Karpas-422 (cell line): Measurements from ENCODE around the gene KCTD11. TPM values are rescaled to one million over a fixed set of nuclear protein-coding genes. Genes with fewer than 3 reads are reported as not detected.
"Not testable (repeated sequence)": the region's sequence is repeated elsewhere in the genome, so short reads cannot be mapped to it uniquely, and the experiment has no call there.

ENCODE experiments used
- DNase-seq: peaks from one replicate; pipeline ENCODE4 v3.0.0-alpha.2; 2015
- H2AFZ ChIP-seq: fragments of 200-600 bp; sonication (generic); 2 replicates; pipeline ENCODE4 v1.6.1; 2014; ENCODE audit warnings: antibody characterized with exemption, low read length, mixed read lengths
- H3K27ac ChIP-seq: fragments of 200-600 bp; sonication (generic); 2 replicates; pipeline ENCODE4 v1.5.1; 2014; ENCODE audit warnings: mild to moderate bottlenecking, low read length, moderate library complexity
- H3K27me3 ChIP-seq: fragments of 200-600 bp; sonication (generic); 2 replicates; pipeline ENCODE4 v1.6.1; 2014; ENCODE audit warnings: low read length, mixed read lengths
- H3K36me3 ChIP-seq: fragments of 200-600 bp; sonication (generic); 2 replicates; pipeline ENCODE4 v1.6.1; 2014; ENCODE audit warnings: low read length, mixed read lengths; ENCODE audit not compliant: insufficient read depth
- H3K4me1 ChIP-seq: fragments of 200-600 bp; sonication (generic); 2 replicates; pipeline ENCODE4 v1.6.1; 2014; ENCODE audit warnings: mild to moderate bottlenecking, low read length, mixed read lengths
- H3K4me2 ChIP-seq: fragments of 200-600 bp; sonication (generic); 2 replicates; pipeline ENCODE4 v1.6.1; 2014; ENCODE audit warnings: low read length, low read depth, mild to moderate bottlenecking; ENCODE audit not compliant: poor library complexity, severe bottlenecking
- H3K4me3 ChIP-seq: fragments of 200-600 bp; sonication (generic); 2 replicates; pipeline ENCODE4 v1.5.1; 2014; ENCODE audit warnings: mild to moderate bottlenecking, antibody characterized with exemption, low read length, mixed read lengths
- H3K79me2 ChIP-seq: fragments of 200-600 bp; sonication (generic); 2 replicates; pipeline ENCODE4 v1.6.1; 2014; ENCODE audit warnings: mild to moderate bottlenecking, low read length, mixed read lengths
- H3K9ac ChIP-seq: fragments of 200-600 bp; sonication (generic); 2 replicates; pipeline ENCODE4 v1.6.0; 2014; ENCODE audit warnings: low read length
- H3K9me2 ChIP-seq: fragments of 200-600 bp; sonication (generic), shearing (Covaris generic); replicated peaks from 2 replicates; pipeline ENCODE4 v1.6.0; 2014; ENCODE audit warnings: mild to moderate bottlenecking, low read length, moderate library complexity; ENCODE audit not compliant: insufficient read depth
- H3K9me3 ChIP-seq: fragments of 300-700, 200-600 bp; sonication (generic); 2 replicates; pipeline ENCODE4 v1.6.1; 2014; ENCODE audit warnings: low read length, mixed read lengths
- H4K20me1 ChIP-seq: fragments of 200-600 bp; sonication (generic); 2 replicates; pipeline ENCODE4 v1.6.1; 2014; ENCODE audit warnings: mild to moderate bottlenecking, antibody characterized with exemption, low read length, low read depth; ENCODE audit not compliant: insufficient read depth
- total RNA-seq: library from RNA; depleted of rRNA; stranded (reverse); fragments of >200 nt; shearing (Covaris generic); gene quantifications from 2 replicates; pipeline ENCODE4 v1.2.3, GENCODE V29; 2014; ENCODE audit warnings: low replicate concordance

The KCTD11 gene
- total RNA-seq, 1 experiment from 2014 or later, result 5.1 TPM

DNA sequence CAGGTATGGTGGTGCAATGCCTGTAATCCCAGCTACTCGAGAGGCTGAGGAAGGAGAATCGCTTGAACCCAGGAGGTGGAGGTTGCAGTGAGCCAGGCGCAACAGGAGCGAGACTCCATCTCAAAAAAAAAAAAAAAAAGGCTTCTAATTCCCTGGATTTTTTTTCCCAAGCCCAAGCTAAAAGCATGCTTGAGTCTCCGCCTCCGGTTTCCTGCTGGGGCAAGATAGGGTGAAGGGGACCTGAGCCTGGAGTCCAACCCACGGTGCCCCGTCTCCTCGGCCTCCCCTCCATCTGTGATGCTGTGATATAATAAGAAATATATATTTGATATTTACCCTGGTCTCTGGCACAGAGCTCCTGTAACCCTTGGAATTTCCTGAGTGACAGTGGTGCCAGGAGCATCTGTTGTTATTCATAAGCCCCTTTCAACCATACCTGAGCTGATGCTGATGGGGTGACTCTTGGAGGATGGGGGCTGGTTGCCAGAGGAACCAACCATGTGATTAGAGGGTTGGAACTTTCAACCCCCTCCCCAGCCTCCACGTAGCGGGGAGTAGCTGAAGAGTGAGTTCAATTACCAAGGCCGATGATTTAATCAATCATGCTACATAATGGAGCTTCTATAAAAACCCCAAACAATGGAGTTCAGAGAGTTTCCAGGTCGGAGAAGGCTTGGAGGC lies 16.1 kb downstream of the KCTD11 start:
- H3K4me1 ChIP-seq, result no peaks in the 10 kb centered on the region
- H2AFZ ChIP-seq, result no peak overlapping the region
- H3K4me2 ChIP-seq, result no peak overlapping the region
- H3K4me3 ChIP-seq, result no peak overlapping the region
- no peak for DNase-seq
- H4K20me1 ChIP-seq, result no peaks in the 10 kb centered on the region
- no peaks in the 10 kb centered on the region for H3K79me2 ChIP-seq
- no peak overlapping the region for H3K9ac ChIP-seq
- H3K27ac ChIP-seq, result no peak overlapping the region
- no peaks in the 10 kb centered on the region for H3K9me2 ChIP-seq
- no peaks in the 10 kb centered on the region for H3K27me3 ChIP-seq
- H3K36me3 ChIP-seq, result no peaks in the 10 kb centered on the region
- H3K9me3 ChIP-seq, result no peaks in the 10 kb centered on the region

DNA sequence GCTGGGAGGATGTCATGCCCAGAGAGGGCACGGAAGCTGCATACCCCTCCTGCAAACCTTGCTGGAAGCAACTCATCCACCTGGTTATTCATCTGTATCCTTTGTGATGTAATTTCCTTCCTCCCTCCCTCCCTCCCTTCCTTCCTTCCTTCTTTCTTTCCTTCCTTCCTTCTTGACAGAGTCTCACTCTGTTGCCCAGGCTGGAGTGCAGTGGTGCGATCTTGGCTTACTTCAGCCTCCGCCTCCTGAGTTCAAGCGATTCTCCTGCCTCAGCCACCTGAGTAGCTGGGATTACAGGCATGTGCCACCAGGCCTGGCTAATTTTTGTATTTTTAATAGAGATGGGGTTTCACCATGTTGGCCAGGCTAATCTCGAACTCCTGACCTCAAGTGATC lies 16.6 kb downstream of the KCTD11 start:
- not testable (repeated sequence) for DNase-seq, H3K4me3 ChIP-seq, H3K79me2 ChIP-seq, H3K27me3 ChIP-seq, H4K20me1 ChIP-seq, H3K27ac ChIP-seq, H3K4me1 ChIP-seq, H3K9ac ChIP-seq, H3K9me2 ChIP-seq, H3K4me2 ChIP-seq, H3K36me3 ChIP-seq, H2AFZ ChIP-seq, H3K9me3 ChIP-seq

DNA sequence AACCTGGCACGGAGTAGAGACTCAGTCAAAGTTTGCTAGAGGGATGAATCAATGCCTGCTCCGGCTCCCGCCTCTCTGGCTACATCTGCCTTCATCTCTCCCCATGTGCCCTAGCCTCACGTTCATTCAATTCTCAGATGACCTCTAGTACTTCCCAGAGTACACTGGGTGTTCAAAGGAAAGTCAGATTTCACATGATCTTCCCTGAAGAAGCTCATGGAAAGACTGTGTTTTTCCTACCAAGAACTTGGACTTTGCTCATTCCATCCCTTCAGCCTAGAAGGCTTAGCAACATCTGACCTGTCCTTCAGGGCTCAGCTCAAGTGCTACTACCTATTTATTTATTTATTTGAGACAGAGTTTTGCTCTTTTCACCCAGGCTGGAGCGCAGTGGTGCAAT lies 17.9 kb downstream of the KCTD11 start:
- Histone ChIP-seq H3K9me3 (no peaks in the 10 kb centered on the region), H4K20me1 (no peaks in the 10 kb centered on the region), H3K36me3 (no peaks in the 10 kb centered on the region), H3K9me2 (no peaks in the 10 kb centered on the region), H3K4me2 (no peak overlapping the region), H2AFZ (no peak overlapping the region), H3K4me1 (no peaks in the 10 kb centered on the region), H3K4me3 (no peak overlapping the region), H3K9ac (no peak overlapping the region), H3K79me2 (no peaks in the 10 kb centered on the region), H3K27me3 (no peaks in the 10 kb centered on the region), H3K27ac (no peak overlapping the region)
- DNase-seq, result no peak

DNA sequence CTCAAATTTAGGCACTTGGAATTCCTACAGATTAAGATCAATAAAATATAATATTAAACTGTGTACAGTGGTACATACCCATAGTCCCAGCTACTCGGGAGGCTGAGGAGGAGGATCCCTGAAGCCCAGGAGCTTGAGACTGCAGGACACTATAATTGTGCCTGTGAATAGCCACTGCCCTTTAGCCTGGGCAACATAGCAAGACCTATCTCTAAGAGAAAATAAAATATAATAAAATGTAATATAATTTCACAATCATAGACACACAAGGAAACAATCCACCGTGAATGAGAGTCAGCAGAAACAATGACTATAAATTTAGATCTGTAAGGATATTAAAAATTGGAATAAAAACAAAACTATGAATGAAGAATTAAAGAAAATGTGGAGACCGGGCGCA lies 18.9 kb downstream of the KCTD11 start:
- Histone ChIP-seq H3K9me2 (no peaks in the 10 kb centered on the region), H3K27me3 (no peaks in the 10 kb centered on the region), H3K4me1 (no peaks in the 10 kb centered on the region), H3K9me3 (no peaks in the 10 kb centered on the region), H4K20me1 (no peaks in the 10 kb centered on the region), H3K79me2 (no peaks in the 10 kb centered on the region), H2AFZ (no peak overlapping the region), H3K36me3 (no peaks in the 10 kb centered on the region), H3K4me2 (no peak overlapping the region), H3K4me3 (no peak overlapping the region), H3K27ac (no peak overlapping the region), H3K9ac (no peak overlapping the region)
- DNase-seq, result no peak

DNA sequence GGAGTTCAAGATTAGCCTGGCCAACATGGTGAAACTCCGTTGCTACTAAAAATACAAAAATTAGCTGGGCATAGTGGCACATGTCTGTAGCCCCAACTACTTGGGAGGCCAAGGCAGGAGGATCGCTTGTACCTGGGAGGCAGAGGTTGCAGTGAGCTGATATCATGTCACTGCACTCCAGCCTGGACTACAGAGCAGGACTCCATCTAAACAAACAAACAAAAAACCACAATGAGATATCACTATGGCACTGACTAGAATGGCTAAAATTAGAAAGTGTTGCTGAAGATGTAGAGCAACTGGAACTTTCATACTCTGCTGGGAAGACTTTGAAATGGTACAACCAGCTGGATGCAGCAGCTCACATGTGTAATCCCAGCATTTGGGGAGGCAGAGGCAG lies 22.4 kb downstream of the KCTD11 start:
- no peaks in the 10 kb centered on the region for H3K4me1 ChIP-seq
- 0 out of 2 replicates have a peak, but pooled peaks cover 2% of the 10 kb centered on the region for H3K9me3 ChIP-seq
- no peaks in the 10 kb centered on the region for H3K9me2 ChIP-seq
- no peaks in the 10 kb centered on the region for H3K27me3 ChIP-seq
- no peaks in the 10 kb centered on the region for H3K79me2 ChIP-seq
- H4K20me1 ChIP-seq, result no peaks in the 10 kb centered on the region
- no peak overlapping the region for H3K4me2 ChIP-seq
- H3K27ac ChIP-seq, result no peak overlapping the region
- DNase-seq, result no peak
- no peaks in the 10 kb centered on the region for H3K36me3 ChIP-seq
- no peak overlapping the region for H2AFZ ChIP-seq
- no peak overlapping the region for H3K4me3 ChIP-seq
- no peak overlapping the region for H3K9ac ChIP-seq

DNA sequence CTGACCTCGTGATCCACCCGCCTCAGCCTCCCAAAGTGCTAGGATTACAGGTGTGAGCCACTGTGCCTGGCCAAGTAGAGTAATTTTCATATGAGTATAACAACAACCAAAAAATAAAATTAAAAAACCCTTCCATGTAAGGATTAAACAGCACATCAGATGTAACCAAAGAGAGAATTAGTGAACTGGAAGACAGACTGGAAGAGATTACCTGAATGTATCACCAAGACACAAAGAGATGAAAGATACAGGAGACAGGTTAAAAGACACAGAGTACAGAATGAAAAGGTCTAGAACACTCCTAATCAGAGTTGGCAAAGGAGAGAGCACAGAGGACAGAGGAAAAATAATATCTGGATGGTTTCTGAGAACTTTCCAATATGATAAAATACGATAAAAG lies 27.2 kb downstream of the KCTD11 start:
- Histone ChIP-seq H3K27me3 (no peaks in the 10 kb centered on the region), H2AFZ (no peak overlapping the region), H3K4me3 (no peak overlapping the region), H3K9me2 (no peaks in the 10 kb centered on the region), H3K36me3 (no peaks in the 10 kb centered on the region), H3K4me2 (no peak overlapping the region), H3K9ac (no peak overlapping the region), H4K20me1 (no peaks in the 10 kb centered on the region), H3K79me2 (no peaks in the 10 kb centered on the region), H3K4me1 (peaks cover 9% of the 10 kb centered on the region), H3K9me3 (0 out of 2 replicates have a peak, but pooled peaks cover 2% of the 10 kb centered on the region), H3K27ac (no peak overlapping the region)
- DNase-seq, result no peak

DNA sequence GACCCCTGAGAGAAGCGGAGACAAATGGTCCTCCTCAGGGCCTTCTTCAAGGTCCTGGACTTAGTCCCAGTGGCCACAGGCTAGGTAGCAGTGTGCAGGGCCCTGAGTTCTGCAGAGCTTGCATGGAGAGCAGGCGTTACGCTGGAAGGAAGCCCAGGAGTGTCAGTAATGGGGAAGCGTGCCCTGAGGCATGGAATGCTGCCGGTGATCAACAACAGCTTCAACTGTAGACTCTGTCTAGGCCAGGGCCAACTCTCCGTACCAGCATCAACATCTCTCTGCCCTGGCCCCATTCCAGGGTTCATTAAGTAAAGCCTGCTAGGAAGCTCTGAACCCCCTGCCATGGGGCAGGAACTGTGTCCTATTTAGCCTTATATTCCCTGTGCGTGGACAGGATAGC lies 28.4 kb downstream of the KCTD11 start:
- Histone ChIP-seq H4K20me1 (no peaks in the 10 kb centered on the region), H2AFZ (no peak overlapping the region), H3K4me3 (no peak overlapping the region), H3K27ac (no peak overlapping the region), H3K9me2 (no peaks in the 10 kb centered on the region), H3K9me3 (0 out of 2 replicates have a peak, but pooled peaks cover 2% of the 10 kb centered on the region), H3K4me2 (no peak overlapping the region), H3K9ac (no peak overlapping the region), H3K4me1 (peaks cover 15% of the 10 kb centered on the region), H3K79me2 (no peaks in the 10 kb centered on the region), H3K27me3 (no peaks in the 10 kb centered on the region), H3K36me3 (no peaks in the 10 kb centered on the region)
- DNase-seq, result no peak

DNA sequence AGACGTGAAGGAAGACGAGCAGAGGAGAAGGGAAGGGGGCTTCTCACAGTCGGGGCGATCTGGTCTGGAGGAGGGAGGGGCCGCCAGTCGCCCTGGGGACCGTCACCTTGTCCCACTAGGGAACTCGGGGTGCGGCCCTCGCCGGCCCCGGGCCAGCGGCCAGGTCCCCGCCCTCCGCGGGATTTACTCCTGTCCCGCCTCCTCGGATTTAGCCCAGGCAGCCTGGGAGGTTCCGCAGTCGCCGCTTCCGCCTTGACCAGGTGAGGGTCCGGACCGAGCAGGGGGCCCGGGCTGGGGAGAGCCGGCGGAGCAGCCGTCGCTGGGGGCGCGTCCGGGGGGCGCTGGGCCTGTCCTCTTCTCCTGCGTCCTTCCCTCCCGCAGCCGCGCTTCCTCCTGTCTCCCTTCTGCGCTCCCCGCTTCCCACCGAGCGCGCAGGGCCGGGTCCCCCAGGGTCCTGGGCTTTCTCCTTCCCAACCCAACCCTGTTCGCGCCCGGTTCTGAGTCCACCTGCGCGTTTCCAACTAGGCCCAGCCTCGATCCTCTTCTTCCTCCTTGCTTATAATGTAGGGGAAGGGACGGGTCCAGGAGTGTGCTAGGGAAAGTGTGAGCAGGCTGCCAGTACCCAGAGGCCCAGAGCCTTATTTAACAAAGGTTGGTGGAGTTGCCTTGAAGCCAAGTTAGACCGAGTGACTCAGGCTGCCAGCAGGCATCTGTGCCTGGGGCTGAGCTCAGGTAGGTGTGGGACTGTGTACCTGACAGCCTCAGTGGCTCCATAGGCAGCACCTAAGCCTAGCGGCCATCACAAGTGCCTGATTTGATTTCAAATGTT lies 29.1 kb downstream of the KCTD11 start, which contains the start of gene TNK1:
TNK1 (plus strand) TSS at position 235 of the 829 bp plus-strand sequence. CDS start 1,838 bp downstream, outside the sequence.
- Histone ChIP-seq H3K27me3 (no peaks in the 10 kb centered on the region), H3K27ac (no peak within 1 kb of the TSS), H3K4me1 (peaks cover 15% of the 10 kb centered on the region), H2AFZ (no peak within 1 kb of the TSS), H4K20me1 (no peaks in the 10 kb centered on the region), H3K4me2 (no peak within 1 kb of the TSS), H3K9me2 (no peaks in the 10 kb centered on the region), H3K79me2 (no peaks in the 10 kb centered on the region), H3K9ac (no peak within 1 kb of the TSS), H3K36me3 (no peaks in the 10 kb centered on the region), H3K4me3 (no peak within 1 kb of the TSS), H3K9me3 (0 out of 2 replicates have a peak, but pooled peaks cover 2% of the 10 kb centered on the region)
- no peak for DNase-seq
